HTR-8/SVneo (cell line): Measurements from ENCODE around the gene MARK4.
"Not testable (repeated sequence)": the region's sequence is repeated elsewhere in the genome, so short reads cannot be mapped to it uniquely, and the experiment has no call there.

Source experiments
- DNase-seq: peaks from one replicate; pipeline ENCODE4 v3.0.0; 2011; ENCODE audit warnings: low spot score, mixed read lengths; ENCODE audit not compliant: insufficient read length
- FAIRE-seq: peaks from 2 replicates; lab custom pipeline; 2011; peaks lifted over from hg19 to GRCh38; lab: Jason Lieb, UNC

Gene MARK4

DNA sequence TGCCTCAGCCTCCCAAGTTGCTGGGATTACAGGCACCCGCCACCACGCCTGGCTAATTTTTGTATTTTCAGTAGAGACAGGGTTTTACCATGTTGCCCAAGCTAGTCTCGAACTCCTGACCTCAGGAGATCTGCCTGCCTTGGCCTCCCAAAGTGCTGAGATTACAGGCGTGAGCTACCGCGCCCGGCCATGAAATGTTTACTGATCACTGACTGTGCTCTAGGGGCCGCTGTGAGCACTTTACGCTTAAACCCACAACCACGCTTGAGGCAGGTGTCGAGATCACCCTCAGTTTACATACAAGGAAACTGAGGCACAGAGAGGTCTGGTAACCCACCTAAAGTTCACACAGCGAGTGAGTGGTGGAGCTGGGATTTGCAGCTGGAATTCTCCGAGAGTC lies 18.9 kb downstream of the MARK4 start:
- FAIRE-seq = not testable (repeated sequence)

DNA sequence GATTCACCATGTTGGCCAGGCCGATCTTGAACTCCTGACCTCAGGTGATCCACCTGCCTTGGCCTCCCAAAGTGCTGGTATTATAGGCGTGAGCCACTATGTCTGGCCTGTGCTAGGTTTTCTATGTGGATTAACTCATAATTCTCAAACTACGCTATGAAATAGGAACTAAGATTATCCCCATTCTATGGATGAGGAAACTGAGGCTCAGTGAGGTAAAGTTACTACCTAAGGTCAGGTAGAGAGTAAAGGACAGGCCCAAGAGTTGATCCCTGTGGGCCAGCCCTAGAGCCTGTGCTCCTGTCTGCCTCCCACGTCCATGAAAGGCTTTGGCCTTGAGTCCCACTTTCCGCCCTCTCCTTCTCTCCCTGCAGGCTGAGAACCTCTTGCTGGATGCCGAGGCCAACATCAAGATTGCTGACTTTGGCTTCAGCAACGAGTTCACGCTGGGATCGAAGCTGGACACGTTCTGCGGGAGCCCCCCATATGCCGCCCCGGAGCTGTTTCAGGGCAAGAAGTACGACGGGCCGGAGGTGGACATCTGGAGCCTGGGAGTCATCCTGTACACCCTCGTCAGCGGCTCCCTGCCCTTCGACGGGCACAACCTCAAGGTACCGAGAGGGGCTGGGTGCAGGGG lies 20.1 kb downstream of the MARK4 start:
- no peak for DNase-seq
- no peak for FAIRE-seq

More for the DNA sequence above, 18.9 kb downstream of the MARK4 start:
- DNase-seq = not testable (repeated sequence)

DNA sequence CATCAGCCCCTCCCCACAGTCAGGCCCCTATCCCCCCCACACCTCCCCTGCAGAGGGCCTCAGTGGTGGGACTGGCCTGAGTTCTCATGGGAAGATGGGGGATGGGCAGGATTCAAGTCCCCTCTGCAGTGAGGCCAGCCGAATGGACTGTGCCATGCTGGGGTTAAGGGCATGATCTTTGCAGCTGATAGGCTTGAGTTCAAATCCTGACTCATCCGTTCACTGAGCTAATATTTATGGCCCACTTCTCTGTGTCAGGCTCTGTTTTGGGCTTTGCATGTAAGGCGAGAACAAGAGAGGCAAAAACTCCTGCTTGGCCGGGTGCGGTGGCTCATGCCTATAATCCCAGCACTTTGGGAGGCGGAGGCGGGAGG lies 20.7 kb downstream of the MARK4 start:
- DNase-seq = no peak
- FAIRE-seq = no peak

DNA sequence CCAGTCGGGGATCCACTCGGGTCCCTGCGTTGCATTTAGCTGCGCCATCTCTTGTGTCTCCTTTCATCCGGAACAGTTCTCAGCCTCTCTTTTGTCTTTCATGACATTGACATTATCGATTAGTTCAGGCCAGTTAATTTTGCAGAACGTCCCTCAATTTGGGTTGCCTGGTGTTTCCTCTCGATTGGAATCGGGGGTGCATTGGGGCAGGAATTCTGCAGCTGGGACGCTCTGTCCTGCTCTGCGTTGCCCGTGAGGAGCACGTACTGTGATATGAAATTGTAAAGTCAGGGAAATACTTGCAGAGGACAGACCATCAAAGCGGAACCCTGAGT lies 22.4 kb downstream of the MARK4 start:
- FAIRE-seq (no peak), DNase-seq (no peak)

DNA sequence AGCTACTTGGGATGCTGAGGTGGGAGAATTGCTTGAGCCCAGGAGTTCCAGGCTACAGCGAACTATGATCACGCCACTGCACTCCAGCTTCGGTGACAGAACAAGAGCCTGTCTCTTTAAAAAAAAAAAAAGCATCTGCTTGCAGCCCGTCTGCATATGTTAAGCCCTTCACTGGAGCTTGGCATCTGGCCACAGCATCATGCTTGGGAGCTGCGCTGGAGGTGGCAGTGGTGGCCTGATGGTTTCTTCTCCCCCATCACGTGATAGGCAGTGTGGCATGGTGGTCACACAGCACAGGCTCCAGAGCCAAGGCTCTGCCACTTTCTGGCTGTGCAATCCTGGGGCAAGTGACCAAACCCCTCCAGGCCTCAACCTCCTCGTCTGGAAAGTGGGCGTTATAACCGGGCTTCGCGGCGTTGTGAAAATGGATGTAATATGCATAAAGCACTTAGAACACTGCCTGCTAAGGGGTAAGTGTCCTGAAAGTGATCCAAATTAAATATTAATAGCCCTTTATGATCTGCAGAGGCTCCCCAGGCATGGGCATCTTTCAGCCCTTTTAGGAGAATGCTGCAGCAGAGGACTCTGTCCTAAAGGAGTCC lies 24.4 kb downstream of the MARK4 start:
- no peak for FAIRE-seq

DNA sequence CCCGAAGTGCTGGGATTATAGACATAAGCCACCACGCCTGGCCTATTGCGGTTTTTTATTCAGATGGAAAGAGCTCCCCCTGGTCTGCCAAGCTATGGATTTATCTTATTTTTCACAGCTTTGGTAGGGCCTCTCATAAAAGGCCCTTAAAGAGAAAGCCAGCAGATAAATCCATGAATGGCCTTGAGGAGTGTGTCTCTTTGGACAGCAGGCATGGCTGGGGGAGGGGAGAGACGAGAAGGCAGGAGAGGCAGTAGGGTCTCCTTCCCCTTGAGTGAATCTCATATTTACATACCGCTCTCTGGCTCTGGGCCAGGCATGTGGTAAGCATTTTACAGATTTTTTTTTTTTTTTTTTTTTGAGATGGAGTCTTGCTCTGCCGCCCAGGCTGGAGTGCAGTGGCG lies 25.2 kb downstream of the MARK4 start:
- DNase-seq (no peak), FAIRE-seq (no peak)

More for the DNA sequence above, 24.4 kb downstream of the MARK4 start:
- DNase-seq = no peak

DNA sequence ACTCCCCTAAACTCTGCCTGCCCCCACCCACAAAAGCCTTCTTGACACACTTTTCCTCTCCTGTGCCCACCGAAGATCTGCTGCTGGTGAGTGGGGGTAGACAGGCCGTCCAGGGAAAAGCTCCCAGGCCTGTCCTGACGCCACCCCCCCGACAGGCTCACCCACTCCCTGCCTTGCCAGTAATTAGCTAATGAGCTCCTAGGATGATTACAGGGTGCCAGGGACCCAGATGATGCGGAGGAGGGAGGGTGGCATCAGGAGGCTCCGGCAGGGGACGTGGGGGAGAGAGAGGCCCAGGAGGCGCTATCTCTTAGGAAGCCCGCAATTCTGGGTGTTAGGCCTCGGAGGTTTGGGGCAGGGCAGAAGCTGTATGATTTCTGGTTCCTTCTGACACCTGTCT lies 27.0 kb downstream of the MARK4 start:
- FAIRE-seq (no peak), DNase-seq (no peak)

DNA sequence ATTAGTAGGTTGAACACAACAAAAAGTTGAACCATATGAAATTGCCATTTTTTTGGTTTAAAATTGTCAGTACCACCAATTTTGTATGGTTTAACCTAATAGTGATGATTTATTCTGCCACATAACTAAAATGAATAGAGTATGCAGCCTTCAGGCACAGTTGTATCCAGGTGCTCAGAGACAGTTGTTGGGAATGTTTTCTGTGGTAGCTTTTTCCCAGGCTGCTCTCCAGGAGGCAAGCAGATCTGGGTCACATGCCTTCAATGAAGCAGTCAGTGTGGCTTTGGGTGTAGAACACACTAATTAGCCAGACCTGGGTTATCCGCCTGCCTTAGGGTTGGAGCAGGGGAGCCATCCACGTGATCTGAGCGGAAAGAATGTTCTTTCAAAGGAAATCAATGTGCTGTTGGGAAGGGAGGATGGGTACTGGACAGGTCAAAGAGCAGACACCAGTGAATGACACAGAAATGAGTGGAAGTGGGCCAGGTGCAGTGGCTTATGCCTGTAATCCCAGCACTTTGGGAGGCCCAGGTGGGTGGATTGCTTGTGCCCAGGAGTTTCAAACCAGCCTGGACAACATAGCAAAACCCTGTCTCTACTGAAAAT lies 28.6 kb downstream of the MARK4 start:
- FAIRE-seq = no peak

DNA sequence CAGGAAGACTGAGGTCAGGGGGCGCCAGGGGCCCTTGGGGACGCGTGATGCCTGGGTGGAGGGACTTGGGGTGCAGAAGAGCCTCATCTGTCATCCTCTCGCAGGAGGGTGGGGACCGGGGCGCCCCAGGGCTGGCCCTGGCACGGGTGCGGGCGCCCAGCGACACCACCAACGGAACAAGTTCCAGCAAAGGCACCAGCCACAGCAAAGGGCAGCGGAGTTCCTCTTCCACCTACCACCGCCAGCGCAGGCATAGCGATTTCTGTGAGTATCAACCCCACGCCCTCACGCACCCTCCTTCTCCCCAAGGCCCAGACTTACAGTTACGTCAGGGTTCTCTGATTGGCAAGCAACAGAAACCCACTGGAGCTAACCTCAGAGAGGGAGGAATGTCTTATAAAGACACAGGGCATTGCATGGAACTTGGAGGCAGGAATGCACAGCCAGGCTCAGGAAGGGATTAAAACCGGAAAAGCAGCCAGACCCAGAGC lies 29.4 kb downstream of the MARK4 start:
- DNase-seq (no peak), FAIRE-seq (no peak)

More for the DNA sequence above, 28.6 kb downstream of the MARK4 start:
- no peak for DNase-seq

DNA sequence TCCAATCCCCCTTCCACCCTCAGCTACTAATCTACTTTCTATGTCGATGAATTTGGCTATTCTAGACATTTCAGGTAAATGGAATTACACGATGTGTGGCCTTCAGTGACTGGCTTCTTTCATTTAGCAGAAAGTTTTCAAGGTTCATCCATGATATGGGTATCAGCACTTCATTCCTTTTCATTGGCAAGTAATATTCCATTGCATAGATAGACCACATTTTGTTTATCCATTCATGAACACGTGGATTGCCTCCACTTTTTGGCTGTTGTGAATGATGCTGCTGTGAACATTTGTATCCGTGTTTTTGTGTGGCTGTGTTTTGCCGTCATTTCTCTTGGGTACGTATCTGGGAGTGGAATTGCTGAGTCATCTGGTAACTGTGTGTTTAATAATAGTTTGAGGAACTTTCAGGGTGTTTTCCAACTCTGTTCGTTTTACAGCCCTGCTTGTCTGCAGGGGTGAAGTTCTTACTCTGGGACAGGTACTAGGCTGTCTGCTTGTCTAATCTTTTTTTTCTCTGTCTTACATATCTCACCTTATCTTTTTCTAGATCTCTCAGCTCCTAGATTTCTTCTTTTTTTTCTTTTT lies 32.5 kb downstream of the MARK4 start:
- FAIRE-seq = no peak
- no peak for DNase-seq

DNA sequence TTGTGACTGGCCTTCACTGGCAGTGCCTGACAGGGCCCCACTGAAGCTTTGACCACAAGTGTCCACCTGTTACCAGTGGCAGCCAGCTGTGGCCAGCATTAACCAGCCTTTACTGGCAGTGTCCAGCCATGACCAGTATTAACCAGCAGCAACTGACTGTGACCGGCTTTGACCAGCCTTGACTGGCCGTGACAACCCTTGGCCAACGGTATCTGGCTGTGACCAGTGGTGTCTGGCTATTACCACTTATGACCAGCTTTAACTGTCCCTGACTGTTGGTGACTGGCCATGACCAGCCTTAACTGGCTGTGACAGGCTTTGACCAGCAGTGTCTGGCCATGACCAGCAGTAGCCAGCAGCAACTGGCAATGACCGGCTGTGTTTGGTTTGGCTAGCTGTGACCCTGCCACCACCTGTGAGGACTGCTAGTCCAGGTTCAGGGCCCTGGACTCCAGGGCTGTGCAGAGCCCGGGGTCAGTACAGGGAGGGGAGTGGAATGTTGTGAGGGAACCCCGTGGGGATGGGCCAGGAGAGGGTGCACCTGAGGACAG lies 39.4 kb downstream of the MARK4 start:
- FAIRE-seq = no peak
- no peak for DNase-seq

DNA sequence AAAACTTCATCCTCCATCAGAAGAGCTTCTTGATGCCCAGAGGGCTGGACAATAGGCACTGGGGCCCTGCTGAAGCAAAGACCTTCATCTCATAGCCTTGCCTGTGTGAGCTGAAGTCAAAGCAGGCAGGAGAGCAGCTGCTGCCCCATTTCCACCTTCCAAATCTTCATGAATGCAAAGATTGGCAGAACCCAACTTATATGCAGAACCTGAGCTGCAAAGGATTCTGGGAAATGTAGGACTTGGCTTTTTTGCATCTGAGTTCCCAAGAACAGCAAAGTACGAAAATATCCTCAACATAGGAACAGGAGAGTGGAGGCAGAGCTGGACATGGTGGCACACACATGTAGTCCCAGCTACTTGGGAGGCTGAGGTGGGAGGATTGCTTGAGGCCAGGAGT lies 40.8 kb downstream of the MARK4 start:
- DNase-seq = no peak
- no peak for FAIRE-seq

DNA sequence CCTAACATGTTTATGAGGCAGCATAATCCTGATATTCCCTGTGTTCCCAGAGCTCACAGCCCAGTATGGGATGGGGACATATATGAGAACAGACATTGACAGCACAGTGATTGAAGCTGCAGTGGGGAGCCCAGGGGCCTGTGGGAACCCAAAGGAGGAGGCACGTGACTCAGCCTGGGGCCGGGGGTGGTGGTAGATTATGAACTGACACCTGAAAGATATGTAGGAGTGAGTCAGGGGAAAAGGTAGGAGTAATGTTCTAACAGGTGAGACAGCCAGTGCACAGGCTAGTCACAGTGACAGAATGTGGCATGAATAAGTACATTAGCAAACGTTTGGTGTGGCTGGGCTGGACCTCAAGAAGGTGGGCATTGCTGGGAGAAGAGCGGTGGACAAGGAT lies 42.6 kb downstream of the MARK4 start:
- DNase-seq (no peak), FAIRE-seq (no peak)

DNA sequence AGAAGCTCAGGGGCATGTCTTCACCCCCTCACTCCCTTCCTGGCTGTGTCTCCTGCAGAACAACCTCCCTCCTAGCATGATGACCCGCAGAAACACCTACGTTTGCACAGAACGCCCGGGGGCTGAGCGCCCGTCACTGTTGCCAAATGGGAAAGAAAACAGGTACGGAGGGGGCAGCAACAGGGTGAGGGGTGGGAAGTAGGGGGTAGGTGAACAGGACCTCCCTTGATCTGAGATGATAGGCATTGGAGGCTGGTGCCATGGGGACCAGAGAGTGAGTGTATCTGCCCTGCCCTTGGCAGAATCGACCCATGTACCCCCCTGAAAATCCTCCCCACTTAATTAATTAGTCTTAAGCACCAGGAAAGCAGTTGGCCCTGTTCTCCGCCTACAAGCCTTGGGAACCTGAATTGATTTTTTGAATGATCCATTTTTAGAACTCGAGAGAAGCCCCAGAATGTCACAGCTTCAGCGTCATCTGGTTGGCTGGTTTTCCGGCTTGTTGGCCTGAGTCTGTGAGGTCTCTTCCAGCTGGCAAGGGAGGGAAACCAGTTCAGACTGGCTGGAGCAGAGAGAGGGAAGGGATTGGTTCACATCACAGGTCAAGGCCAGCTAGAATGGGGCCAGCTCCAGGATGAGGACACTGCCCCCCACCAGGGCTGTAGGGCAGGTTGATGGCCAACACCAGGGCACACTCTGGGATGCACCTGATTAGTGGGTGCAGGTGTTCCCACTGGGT lies 43.4 kb downstream of the MARK4 start:
- DNase-seq (no peak), FAIRE-seq (no peak)

DNA sequence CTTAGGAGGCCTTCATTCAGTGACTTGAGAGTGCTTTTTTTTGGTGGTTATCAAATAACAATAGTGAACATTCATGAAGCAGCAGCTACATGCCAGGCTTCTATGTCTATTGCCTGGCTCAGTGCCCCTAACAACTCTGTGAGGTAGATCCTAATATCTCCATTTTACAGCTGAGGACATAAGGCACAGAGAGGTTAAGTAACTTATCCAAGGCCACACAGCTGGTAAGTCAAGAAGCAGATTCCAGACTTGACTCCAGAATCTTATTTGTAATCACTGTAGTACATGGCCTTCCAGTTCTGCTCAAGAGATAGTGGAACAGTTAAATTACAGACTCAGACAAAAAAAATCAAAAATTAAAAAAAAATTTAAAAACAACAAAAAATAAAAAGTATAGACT lies 44.8 kb downstream of the MARK4 start:
- FAIRE-seq = no peak
- DNase-seq = no peak

DNA sequence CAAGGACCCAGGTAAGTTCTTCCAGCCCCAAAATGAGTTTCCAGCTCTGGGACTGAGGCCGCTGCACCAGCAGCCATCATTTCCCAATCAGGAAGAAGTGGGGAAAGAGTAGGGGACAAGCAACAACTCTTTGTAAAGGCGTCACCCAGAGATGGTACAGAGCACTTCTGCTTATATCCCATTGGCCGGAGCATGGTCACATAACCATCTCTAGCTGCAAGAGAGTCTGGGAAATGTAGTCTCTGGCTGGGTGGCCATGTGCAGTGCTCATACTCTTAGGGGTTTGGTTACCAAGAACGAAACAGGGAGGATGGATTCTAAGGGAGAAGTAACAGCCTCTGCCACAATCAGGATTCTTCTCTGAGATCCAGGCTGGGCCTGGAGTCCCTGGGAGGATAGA lies 45.3 kb downstream of the MARK4 start:
- DNase-seq (no peak), FAIRE-seq (no peak)

DNA sequence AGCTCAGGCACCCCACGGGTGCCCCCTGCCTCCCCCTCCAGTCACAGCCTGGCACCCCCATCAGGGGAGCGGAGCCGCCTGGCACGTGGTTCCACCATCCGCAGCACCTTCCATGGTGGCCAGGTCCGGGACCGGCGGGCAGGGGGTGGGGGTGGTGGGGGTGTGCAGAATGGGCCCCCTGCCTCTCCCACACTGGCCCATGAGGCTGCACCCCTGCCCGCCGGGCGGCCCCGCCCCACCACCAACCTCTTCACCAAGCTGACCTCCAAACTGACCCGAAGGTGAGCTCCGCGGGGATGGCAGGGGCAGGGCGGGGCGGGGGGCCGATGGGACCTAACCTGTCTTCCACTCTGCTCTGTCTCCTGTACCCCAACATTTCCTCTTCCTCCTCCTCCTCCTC lies 46.6 kb downstream of the MARK4 start:
- no peak for FAIRE-seq
- no peak for DNase-seq

DNA sequence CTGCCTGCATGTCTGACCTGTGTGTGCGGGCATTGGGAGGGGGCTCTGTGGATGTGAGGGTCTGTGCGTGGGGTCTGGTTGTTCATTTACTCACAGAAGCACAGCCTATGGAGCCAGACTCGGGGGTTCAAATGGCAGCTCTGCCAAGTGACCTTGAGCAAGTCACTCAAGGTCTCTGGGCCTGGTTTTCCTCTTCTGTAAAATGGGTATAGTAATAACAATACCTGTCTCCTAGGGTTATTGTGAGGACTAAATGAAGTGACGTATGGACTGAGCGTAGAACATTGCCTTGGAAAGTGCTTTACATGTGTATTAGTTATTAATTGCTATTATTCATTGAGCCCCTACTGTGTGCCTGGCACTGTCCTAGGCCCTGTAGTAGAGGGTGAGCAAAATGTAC lies 47.2 kb downstream of the MARK4 start:
- DNase-seq = no peak

DNA sequence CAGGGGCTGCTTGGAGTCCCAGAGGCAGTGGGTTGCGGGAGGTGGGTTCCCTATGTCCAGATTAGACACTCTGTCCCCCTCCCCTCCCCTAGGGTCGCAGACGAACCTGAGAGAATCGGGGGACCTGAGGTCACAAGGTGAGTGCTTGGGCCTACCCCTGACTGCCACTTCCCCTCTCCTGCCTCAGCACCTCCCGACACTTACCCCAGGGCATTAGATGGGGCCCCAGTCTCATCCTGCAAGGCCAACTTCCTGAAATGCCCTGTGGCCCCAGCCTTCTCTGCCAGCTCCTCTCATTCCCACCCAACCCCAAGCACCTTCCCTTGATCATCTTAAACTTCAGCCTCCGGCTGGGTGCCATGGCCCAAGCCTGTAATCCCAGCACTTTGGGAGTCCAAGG lies 48.6 kb downstream of the MARK4 start:
- FAIRE-seq (no peak), DNase-seq (no peak)

More for the DNA sequence above, 47.2 kb downstream of the MARK4 start:
- FAIRE-seq = no peak

DNA sequence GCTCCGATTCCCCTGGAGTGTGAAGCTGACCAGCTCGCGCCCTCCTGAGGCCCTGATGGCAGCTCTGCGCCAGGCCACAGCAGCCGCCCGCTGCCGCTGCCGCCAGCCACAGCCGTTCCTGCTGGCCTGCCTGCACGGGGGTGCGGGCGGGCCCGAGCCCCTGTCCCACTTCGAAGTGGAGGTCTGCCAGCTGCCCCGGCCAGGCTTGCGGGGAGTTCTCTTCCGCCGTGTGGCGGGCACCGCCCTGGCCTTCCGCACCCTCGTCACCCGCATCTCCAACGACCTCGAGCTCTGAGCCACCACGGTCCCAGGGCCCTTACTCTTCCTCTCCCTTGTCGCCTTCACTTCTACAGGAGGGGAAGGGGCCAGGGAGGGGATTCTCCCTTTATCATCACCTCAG lies 51.3 kb downstream of the MARK4 start:
- DNase-seq (no peak), FAIRE-seq (no peak)
